Naive thymus-derived CD8-positive, alpha-beta T cell (primary cell): Measurements from ENCODE around the gene NRAS. TPM values are rescaled to one million over a fixed set of nuclear protein-coding genes. Genes with fewer than 3 reads are reported as not detected.
A peak's percentile ranks its signal among the peaks of the same experiment; 100 is the strongest.

Experiments used
- ATAC-seq, 2 donors: fragments of 150-1000 bp; cut with Tn5 transposase in 1 of 2; sonication (Bioruptor Pico), chemical (Tn5 transposase) in 1 of 2; 1 replicate in 1 of 2; 2 replicates in 1 of 2; pipeline ENCODE4 v1.10.0; 2021; ENCODE audit warnings: mild to moderate bottlenecking in 2 of 2, moderate library complexity in 2 of 2
- POLR2A ChIA-PET: fragments of 350-600 bp; sonication (Branson Sonifier 250); formaldehyde crosslinking; loops from one replicate; lab custom pipeline; 2021; ENCODE audit warnings: antibody characterized with exemption; lab: Charles Lee
- DNase-seq, 10 donors: peaks; one replicate each; pipeline versions ENCODE4 v3.0.0 to v3.0.0-alpha.2; 2020 to 2022
- H3K27ac Mint-ChIP-seq, 10 donors: one replicate each; pipeline ENCODE4 v1.8.0; 2020 to 2022; ENCODE audit warnings: mild to moderate bottlenecking in 10 of 10, mixed read lengths in 10 of 10, moderate library complexity in 4 of 10, inconsistent platforms in 1 of 10
- H3K27me3 Mint-ChIP-seq, 5 donors: one replicate each; pipeline ENCODE4 v1.8.0; 2021 to 2022; ENCODE audit warnings: mixed read lengths in 5 of 5
- H3K36me3 Mint-ChIP-seq, 3 donors: one replicate each; pipeline ENCODE4 v1.8.0; 2020 to 2022; ENCODE audit warnings: mixed read lengths in 3 of 3, mild to moderate bottlenecking in 2 of 3, inconsistent platforms in 1 of 3
- H3K4me1 Mint-ChIP-seq, 4 donors: one replicate each; pipeline ENCODE4 v1.8.0; 2021 to 2022; ENCODE audit warnings: mixed read lengths in 4 of 4
- H3K4me3 Mint-ChIP-seq, 10 donors: one replicate each; pipeline ENCODE4 v1.8.0; 2020 to 2022; ENCODE audit warnings: mild to moderate bottlenecking in 10 of 10, mixed read lengths in 10 of 10, moderate library complexity in 6 of 10, inconsistent platforms in 1 of 10
- H3K9me3 Mint-ChIP-seq, 9 donors: one replicate each; pipeline ENCODE4 v1.8.0; 2020 to 2022; ENCODE audit warnings: mixed read lengths in 9 of 9, mild to moderate bottlenecking in 3 of 9, inconsistent platforms in 1 of 9, moderate library complexity in 1 of 9
- polyA plus RNA-seq, 3 donors: library from polyadenylated mRNA; unstranded; fragments of 300-500 nt; fragmentation: Illumina TruSeq; gene quantifications; one replicate each; pipeline ENCODE4 v1.2.3, GENCODE V29; 2021
- total RNA-seq, 8 experiments: library from RNA in 2 of 8; stranded (reverse) in 2 of 8; gene quantifications; one replicate each; pipeline ENCODE4 v1.2.3 and lab custom pipeline; 2021 to 2026

Gene NRAS
- total and polyA plus RNA-seq, 5 experiments from 2014 or later = 25.5 to 33.3 (median 28.2) TPM

- Mint-ChIP-seq H3K36me3 (peaks cover 5 to 97% (median 34%) of the 10 kb centered on the region in 3 donors), H3K4me3 (no peak overlapping the region), H3K4me1 (peaks cover 0 to 2% (median under 1%) of the 10 kb centered on the region in 4 donors), H3K9me3 (no peaks in the 10 kb centered on the region), H3K27ac (peak overlapping the region in 1 of 10 donors; percentile 83), H3K27me3 (no peaks in the 10 kb centered on the region)
- no peak for ATAC-seq
- DNase-seq = no peak
- POLR2A ChIA-PET = no interaction called here
These were observed 6.9 kb upstream of the NRAS start for GRCh38 chr1:114723457-114723856.

- H3K36me3 Mint-ChIP-seq = peaks cover 6 to 82% (median 27%) of the 10 kb centered on the region in 3 donors
- POLR2A ChIA-PET = interaction anchor here (1.1 kb wide), 1 partner anchor 60 kb away, joined by 4 read pairs; the partner anchor contains the start of gene SIKE1
- ATAC-seq = no peak
- no peaks in the 10 kb centered on the region for H3K27me3 Mint-ChIP-seq
- H3K4me3 Mint-ChIP-seq = no peak overlapping the region
- peak overlapping the region in 4 of 10 donors; percentile 32 to 86 (median 40) for H3K27ac Mint-ChIP-seq
- peaks cover 12 to 19% (median 17%) of the 10 kb centered on the region in 4 donors for H3K4me1 Mint-ChIP-seq
- no peak for DNase-seq
- H3K9me3 Mint-ChIP-seq = no peaks in the 10 kb centered on the region
These were observed 3.9 kb upstream of the NRAS start for GRCh38 chr1:114720492-114720891.

GRCh38 chr1:114719424-114719787 is 2.8 kb upstream of the NRAS start:
- Mint-ChIP-seq H3K27me3 (no peaks in the 10 kb centered on the region), H3K9me3 (no peaks in the 10 kb centered on the region), H3K4me1 (peaks cover 11 to 22% (median 19%) of the 10 kb centered on the region in 4 donors), H3K36me3 (peaks cover 6 to 73% (median 23%) of the 10 kb centered on the region in 3 donors), H3K27ac (peak overlapping the region in 4 of 10 donors; percentile 33 to 54 (median 42)), H3K4me3 (no peak overlapping the region)
- DNase-seq (no peak), ATAC-seq (no peak)
- POLR2A ChIA-PET = interaction anchor here (0.8 to 1.1 kb wide), 2 partner anchors 9 to 61 kb away, joined by 3 to 4 read pairs; partner anchors contain the start of gene SIKE1

GRCh38 chr1:114718661-114719423 is 2.3 kb upstream of the NRAS start:
- ATAC-seq = no peak
- peaks cover 11 to 27% (median 20%) of the 10 kb centered on the region in 4 donors for H3K4me1 Mint-ChIP-seq
- DNase-seq = no peak
- POLR2A ChIA-PET = no interaction called here
- H3K27ac Mint-ChIP-seq = peak overlapping the region in 6 of 10 donors; percentile 14 to 73 (median 42)
- peaks cover 6 to 73% (median 23%) of the 10 kb centered on the region in 3 donors for H3K36me3 Mint-ChIP-seq
- H3K4me3 Mint-ChIP-seq = peak overlapping the region in 1 of 10 donors; percentile 6
- H3K9me3 Mint-ChIP-seq = no peaks in the 10 kb centered on the region
- no peaks in the 10 kb centered on the region for H3K27me3 Mint-ChIP-seq

- DNase-seq (peak in 2 of 10 donors; percentile 4 to 7), ATAC-seq (no peak)
- H3K36me3 Mint-ChIP-seq = peaks cover 6 to 74% (median 24%) of the 10 kb centered on the region in 3 donors
- POLR2A ChIA-PET = interaction anchor here (0.5 to 2.1 kb wide), 14 partner anchors 11 to 776 kb away, joined by 3 to 12 read pairs (median 4); partner anchors contain the start of genes BCAS2, SIKE1 and TRIM33
- H3K27me3 Mint-ChIP-seq = no peaks in the 10 kb centered on the region
- H3K4me1 Mint-ChIP-seq = peaks cover 13 to 30% (median 26%) of the 10 kb centered on the region in 4 donors
- H3K4me3 Mint-ChIP-seq = peak overlapping the region; percentile 92 to 98 (median 98)
- no peaks in the 10 kb centered on the region for H3K9me3 Mint-ChIP-seq
- peak overlapping the region; percentile 96 to 100 (median 99) for H3K27ac Mint-ChIP-seq
These were observed 643 bp downstream of the NRAS start for GRCh38 chr1:114715952-114716303.

- peaks cover 6 to 69% (median 20%) of the 10 kb centered on the region in 3 donors for H3K36me3 Mint-ChIP-seq
- DNase-seq (no peak), ATAC-seq (no peak)
- H3K27me3 Mint-ChIP-seq = no peaks in the 10 kb centered on the region
- no peaks in the 10 kb centered on the region for H3K9me3 Mint-ChIP-seq
- no peak overlapping the region for H3K4me3 Mint-ChIP-seq
- POLR2A ChIA-PET = interaction anchor here (0.7 kb wide), 1 partner anchor 1581 kb away, joined by 3 read pairs; no protein-coding TSS in a partner anchor
- H3K27ac Mint-ChIP-seq = peak overlapping the region in 1 of 10 donors; percentile 51
- H3K4me1 Mint-ChIP-seq = peaks cover 14 to 30% (median 26%) of the 10 kb centered on the region in 4 donors
These were observed 3.6 kb downstream of the NRAS start for GRCh38 chr1:114712977-114713376.

GRCh38 chr1:114710360-114710759 is 6.2 kb downstream of the NRAS start:
- POLR2A ChIA-PET = no interaction called here
- peaks cover 4 to 82% (median 36%) of the 10 kb centered on the region in 3 donors for H3K36me3 Mint-ChIP-seq
- H3K27ac Mint-ChIP-seq = no peak overlapping the region
- H3K4me3 Mint-ChIP-seq = peak overlapping the region in 1 of 10 donors; percentile 42
- H3K4me1 Mint-ChIP-seq = peaks cover 4 to 12% (median 8%) of the 10 kb centered on the region in 4 donors
- no peaks in the 10 kb centered on the region for H3K27me3 Mint-ChIP-seq
- H3K9me3 Mint-ChIP-seq = no peaks in the 10 kb centered on the region
- no peak for ATAC-seq
- DNase-seq = no peak

GRCh38 chr1:114707604-114708003 is 9.0 kb downstream of the NRAS start:
- H3K27me3 Mint-ChIP-seq = no peaks in the 10 kb centered on the region
- ATAC-seq (no peak), DNase-seq (no peak)
- H3K27ac Mint-ChIP-seq = peak overlapping the region in 2 of 10 donors; percentile 29 to 87
- H3K4me1 Mint-ChIP-seq = peaks cover 0 to 3% (median under 1%) of the 10 kb centered on the region in 4 donors
- H3K9me3 Mint-ChIP-seq = no peaks in the 10 kb centered on the region
- POLR2A ChIA-PET = no interaction called here
- H3K36me3 Mint-ChIP-seq = peaks cover 4 to 68% (median 29%) of the 10 kb centered on the region in 3 donors
- H3K4me3 Mint-ChIP-seq = no peak overlapping the region

GRCh38 chr1:114703242-114703641 is 13.3 kb downstream of the NRAS start:
- Mint-ChIP-seq H3K27ac (no peak overlapping the region), H3K9me3 (no peaks in the 10 kb centered on the region), H3K27me3 (peaks cover 0 to under 1% (median 0%) of the 10 kb centered on the region in 5 donors), H3K4me3 (no peak overlapping the region), H3K4me1 (no peaks in the 10 kb centered on the region), H3K36me3 (peaks cover 4 to 30% (median 17%) of the 10 kb centered on the region in 3 donors)
- ATAC-seq = no peak
- no peak for DNase-seq
- POLR2A ChIA-PET = interaction anchor here (0.8 to 1.1 kb wide), 2 partner anchors 13 kb away, joined by 3 to 4 read pairs; partner anchors contain the start of gene NRAS

GRCh38 chr1:114702737-114703136 is 13.8 kb downstream of the NRAS start:
- no peaks in the 10 kb centered on the region for H3K9me3 Mint-ChIP-seq
- H3K36me3 Mint-ChIP-seq = peaks cover 4 to 26% (median 15%) of the 10 kb centered on the region in 3 donors
- H3K4me1 Mint-ChIP-seq = no peaks in the 10 kb centered on the region
- H3K4me3 Mint-ChIP-seq = no peak overlapping the region
- ATAC-seq = no peak
- no peak for DNase-seq
- peaks cover 0 to 2% (median 0%) of the 10 kb centered on the region in 5 donors for H3K27me3 Mint-ChIP-seq
- POLR2A ChIA-PET = interaction anchor here (1.1 kb wide), 1 partner anchor 14 kb away, joined by 4 read pairs; the partner anchor contains the start of gene NRAS
- H3K27ac Mint-ChIP-seq = no peak overlapping the region

GRCh38 chr1:114701931-114702330 is 14.6 kb downstream of the NRAS start:
- DNase-seq (no peak), ATAC-seq (no peak)
- peaks cover 0 to 18% (median 8%) of the 10 kb centered on the region in 3 donors for H3K36me3 Mint-ChIP-seq
- POLR2A ChIA-PET = no interaction called here
- peaks cover 0 to 3% (median 1%) of the 10 kb centered on the region in 5 donors for H3K27me3 Mint-ChIP-seq
- no peak overlapping the region for H3K4me3 Mint-ChIP-seq
- H3K27ac Mint-ChIP-seq = peak overlapping the region in 1 of 10 donors; percentile 7
- H3K9me3 Mint-ChIP-seq = no peaks in the 10 kb centered on the region
- no peaks in the 10 kb centered on the region for H3K4me1 Mint-ChIP-seq

GRCh38 chr1:114700036-114700600 is 16.5 kb downstream of the NRAS start:
- peaks cover 0 to 3% (median 0%) of the 10 kb centered on the region in 3 donors for H3K36me3 Mint-ChIP-seq
- no peaks in the 10 kb centered on the region for H3K4me1 Mint-ChIP-seq
- DNase-seq = no peak
- no peak overlapping the region for H3K27ac Mint-ChIP-seq
- no peak for ATAC-seq
- POLR2A ChIA-PET = no interaction called here
- H3K27me3 Mint-ChIP-seq = peaks cover 0 to 8% (median 4%) of the 10 kb centered on the region in 5 donors
- H3K4me3 Mint-ChIP-seq = no peak overlapping the region
- no peaks in the 10 kb centered on the region for H3K9me3 Mint-ChIP-seq
